HUES48 (cell line): ENCODE results near the gene ABCG1.

ENCODE experiments used
- H3K27ac ChIP-seq: one replicate; pipeline ENCODE4 v1.7.0; 2013; ENCODE audit warnings: low read depth, low read length, inconsistent platforms
- H3K27me3 ChIP-seq: 2 replicates; pipeline ENCODE4 v1.6.1; 2013; ENCODE audit warnings: mild to moderate bottlenecking, low read length; ENCODE audit not compliant: control insufficient read depth, insufficient read depth
- H3K36me3 ChIP-seq: 2 replicates; pipeline ENCODE4 v1.6.1; 2013; ENCODE audit warnings: low read length; ENCODE audit not compliant: control insufficient read depth, insufficient read depth
- H3K4me1 ChIP-seq: 2 replicates; pipeline ENCODE4 v1.6.1; 2013; ENCODE audit warnings: mild to moderate bottlenecking, low read length; ENCODE audit not compliant: control insufficient read depth, insufficient read depth
- H3K4me3 ChIP-seq: 2 replicates; pipeline ENCODE4 v1.5.1; 2013; ENCODE audit warnings: mild to moderate bottlenecking, low read depth, low read length
- H3K9ac ChIP-seq: 2 replicates; pipeline ENCODE4 v1.6.1; 2013; ENCODE audit warnings: mild to moderate bottlenecking, low read depth, low read length, moderate library complexity
- H3K9me3 ChIP-seq: 2 replicates; pipeline ENCODE4 v1.6.1; 2013; ENCODE audit warnings: low read length; ENCODE audit not compliant: control insufficient read depth, insufficient read depth

ABCG1 gene

GRCh38 chr21:42207426-42207825, 11.5 kb upstream of the ABCG1 start:
- no peak overlapping the region for H3K4me3 ChIP-seq
- H3K4me1 ChIP-seq, result peaks cover 3% of the 10 kb centered on the region; the same call in 1 of the 2 replicates
- no peaks in the 10 kb centered on the region for H3K27me3 ChIP-seq
- H3K9ac ChIP-seq, result no peak overlapping the region
- no peak overlapping the region for H3K27ac ChIP-seq
- H3K36me3 ChIP-seq, result no peaks in the 10 kb centered on the region
- H3K9me3 ChIP-seq, result peaks cover 2% of the 10 kb centered on the region; the same call in 1 of the 2 replicates

- no peaks in the 10 kb centered on the region for H3K27me3 ChIP-seq
- no peak overlapping the region for H3K4me3 ChIP-seq
- H3K27ac ChIP-seq, result no peak overlapping the region
- H3K9ac ChIP-seq, result no peak overlapping the region
- peaks cover 2% of the 10 kb centered on the region; the same call in 1 of the 2 replicates for H3K9me3 ChIP-seq
- H3K36me3 ChIP-seq, result no peaks in the 10 kb centered on the region
- H3K4me1 ChIP-seq, result peaks cover 3% of the 10 kb centered on the region; the same call in 1 of the 2 replicates
Observed at GRCh38 chr21:42208036-42208435, 10.9 kb upstream of the ABCG1 start.

- no peak overlapping the region for H3K4me3 ChIP-seq
- H3K36me3 ChIP-seq, result no peaks in the 10 kb centered on the region
- no peaks in the 10 kb centered on the region for H3K27me3 ChIP-seq
- no peak overlapping the region for H3K9ac ChIP-seq
- peaks cover 2% of the 10 kb centered on the region; the same call in 1 of the 2 replicates for H3K9me3 ChIP-seq
- peaks cover 3% of the 10 kb centered on the region; the same call in 1 of the 2 replicates for H3K4me1 ChIP-seq
- no peak overlapping the region for H3K27ac ChIP-seq
Observed at GRCh38 chr21:42208801-42209490, 10.0 kb upstream of the ABCG1 start.

GRCh38 chr21:42209801-42210479, 9.0 kb upstream of the ABCG1 start:
- Histone ChIP-seq H3K36me3 (no peaks in the 10 kb centered on the region), H3K9me3 (peaks cover 1% of the 10 kb centered on the region; the same call in 1 of the 2 replicates), H3K4me3 (no peak overlapping the region), H3K4me1 (peaks cover 3% of the 10 kb centered on the region; the same call in 1 of the 2 replicates), H3K27ac (no peak overlapping the region), H3K9ac (no peak overlapping the region), H3K27me3 (no peaks in the 10 kb centered on the region)

GRCh38 chr21:42212266-42212665, 6.7 kb upstream of the ABCG1 start:
- no peak overlapping the region for H3K9ac ChIP-seq
- no peak overlapping the region for H3K27ac ChIP-seq
- no peaks in the 10 kb centered on the region for H3K36me3 ChIP-seq
- no peak overlapping the region for H3K4me3 ChIP-seq
- H3K9me3 ChIP-seq, result 0 out of 2 replicates have a peak, but pooled peaks cover 5% of the 10 kb centered on the region
- H3K27me3 ChIP-seq, result peaks cover 10% of the 10 kb centered on the region
- H3K4me1 ChIP-seq, result peaks cover 3% of the 10 kb centered on the region; the same call in 1 of the 2 replicates

- no peak overlapping the region for H3K9ac ChIP-seq
- H3K4me1 ChIP-seq, result peaks cover 3% of the 10 kb centered on the region; the same call in 1 of the 2 replicates
- H3K9me3 ChIP-seq, result 0 out of 2 replicates have a peak, but pooled peaks cover 5% of the 10 kb centered on the region
- peaks cover 20% of the 10 kb centered on the region for H3K27me3 ChIP-seq
- H3K36me3 ChIP-seq, result no peaks in the 10 kb centered on the region
- no peak overlapping the region for H3K4me3 ChIP-seq
- no peak overlapping the region for H3K27ac ChIP-seq
Observed at GRCh38 chr21:42213082-42213774, 5.7 kb upstream of the ABCG1 start.

- Histone ChIP-seq H3K27me3 (peaks cover 28% of the 10 kb centered on the region), H3K9ac (no peak overlapping the region), H3K4me3 (no peak overlapping the region), H3K36me3 (no peaks in the 10 kb centered on the region), H3K27ac (no peak overlapping the region), H3K9me3 (0 out of 2 replicates have a peak, but pooled peaks cover 5% of the 10 kb centered on the region), H3K4me1 (no peaks in the 10 kb centered on the region)
Observed at GRCh38 chr21:42214081-42214750, 4.7 kb upstream of the ABCG1 start.

- Histone ChIP-seq H3K4me3 (no peak overlapping the region), H3K9ac (no peak overlapping the region), H3K27ac (no peak overlapping the region), H3K4me1 (peaks cover 1% of the 10 kb centered on the region), H3K27me3 (peaks cover 35% of the 10 kb centered on the region), H3K36me3 (no peaks in the 10 kb centered on the region), H3K9me3 (0 out of 2 replicates have a peak, but pooled peaks cover 5% of the 10 kb centered on the region)
Observed at GRCh38 chr21:42214921-42215320, 4.0 kb upstream of the ABCG1 start.

- Histone ChIP-seq H3K9me3 (0 out of 2 replicates have a peak, but pooled peaks cover 5% of the 10 kb centered on the region), H3K4me1 (peaks cover 3% of the 10 kb centered on the region), H3K27ac (no peak overlapping the region), H3K36me3 (no peaks in the 10 kb centered on the region), H3K4me3 (no peak overlapping the region), H3K9ac (no peak overlapping the region), H3K27me3 (peaks cover 47% of the 10 kb centered on the region)
Observed at GRCh38 chr21:42215942-42216725, 2.8 kb upstream of the ABCG1 start.
